PFSK-1 (cell line): ENCODE data around the gene PTPN23.

Experiments used
- FOXP2 ChIP-seq: optimal IDR thresholded peaks from 2 replicates; pipeline ENCODE3; 2011; ENCODE audit warnings: borderline replicate concordance, control low read depth, inconsistent platforms; ENCODE audit not compliant: insufficient read depth; ENCODE audit errors: extremely low read length, extremely low read depth
- POLR2AphosphoS5 ChIP-seq: IDR thresholded peaks from 2 replicates; pipeline ENCODE4 v1.6.1; 2012; ENCODE audit warnings: low read depth, mild to moderate bottlenecking, control low read depth, low read length, moderate library complexity
- SIN3A ChIP-seq: IDR thresholded peaks from 2 replicates; pipeline ENCODE4 v1.6.1; 2012; ENCODE audit warnings: mild to moderate bottlenecking, low read length, moderate library complexity, borderline replicate concordance; ENCODE audit not compliant: insufficient read depth
- TAF1 ChIP-seq: IDR thresholded peaks from 2 replicates; pipeline ENCODE4 v1.6.1; 2012; ENCODE audit warnings: low read length, control low read depth, borderline replicate concordance; ENCODE audit not compliant: insufficient read depth
- TF ChIP-seq, protein P1 (sequence below), 2 experiments: IDR thresholded peaks; 2 replicates each; pipeline versions ENCODE4 v1.6.1 to v1.8.0; 2011 to 2012; ENCODE audit warnings: low read depth in 2 of 2, low read length in 2 of 2, control low read depth in 1 of 2, inconsistent platforms in 1 of 2, mild to moderate bottlenecking in 1 of 2, moderate library complexity in 1 of 2; ENCODE audit not compliant: insufficient read depth in 1 of 2

The PTPN23 gene

DNA sequence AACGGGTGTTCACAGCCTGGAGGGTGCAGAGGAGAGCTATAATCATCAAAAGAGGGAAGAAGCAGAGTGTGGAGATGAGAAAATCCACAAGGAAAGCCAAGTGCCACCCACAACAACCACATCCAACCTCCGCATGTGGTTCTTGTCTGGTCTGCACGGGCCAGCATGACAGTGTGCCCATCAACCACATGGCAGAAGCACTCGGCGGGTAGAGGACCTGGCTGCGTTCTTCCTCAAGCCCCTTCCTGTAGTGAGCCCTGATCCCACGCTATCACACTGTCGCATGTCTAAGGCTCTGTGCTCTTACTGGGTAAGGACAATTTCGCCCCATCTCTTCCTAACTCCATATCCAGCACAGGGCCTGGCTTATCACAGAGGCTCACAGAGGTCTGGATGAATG, 41.9 kb downstream of the PTPN23 start:
- no peak for TF ChIP-seq FOXP2
- no peak for TF ChIP-seq SIN3A
- TF ChIP-seq TAF1, result no peak
- TF ChIP-seq, protein P1, sequence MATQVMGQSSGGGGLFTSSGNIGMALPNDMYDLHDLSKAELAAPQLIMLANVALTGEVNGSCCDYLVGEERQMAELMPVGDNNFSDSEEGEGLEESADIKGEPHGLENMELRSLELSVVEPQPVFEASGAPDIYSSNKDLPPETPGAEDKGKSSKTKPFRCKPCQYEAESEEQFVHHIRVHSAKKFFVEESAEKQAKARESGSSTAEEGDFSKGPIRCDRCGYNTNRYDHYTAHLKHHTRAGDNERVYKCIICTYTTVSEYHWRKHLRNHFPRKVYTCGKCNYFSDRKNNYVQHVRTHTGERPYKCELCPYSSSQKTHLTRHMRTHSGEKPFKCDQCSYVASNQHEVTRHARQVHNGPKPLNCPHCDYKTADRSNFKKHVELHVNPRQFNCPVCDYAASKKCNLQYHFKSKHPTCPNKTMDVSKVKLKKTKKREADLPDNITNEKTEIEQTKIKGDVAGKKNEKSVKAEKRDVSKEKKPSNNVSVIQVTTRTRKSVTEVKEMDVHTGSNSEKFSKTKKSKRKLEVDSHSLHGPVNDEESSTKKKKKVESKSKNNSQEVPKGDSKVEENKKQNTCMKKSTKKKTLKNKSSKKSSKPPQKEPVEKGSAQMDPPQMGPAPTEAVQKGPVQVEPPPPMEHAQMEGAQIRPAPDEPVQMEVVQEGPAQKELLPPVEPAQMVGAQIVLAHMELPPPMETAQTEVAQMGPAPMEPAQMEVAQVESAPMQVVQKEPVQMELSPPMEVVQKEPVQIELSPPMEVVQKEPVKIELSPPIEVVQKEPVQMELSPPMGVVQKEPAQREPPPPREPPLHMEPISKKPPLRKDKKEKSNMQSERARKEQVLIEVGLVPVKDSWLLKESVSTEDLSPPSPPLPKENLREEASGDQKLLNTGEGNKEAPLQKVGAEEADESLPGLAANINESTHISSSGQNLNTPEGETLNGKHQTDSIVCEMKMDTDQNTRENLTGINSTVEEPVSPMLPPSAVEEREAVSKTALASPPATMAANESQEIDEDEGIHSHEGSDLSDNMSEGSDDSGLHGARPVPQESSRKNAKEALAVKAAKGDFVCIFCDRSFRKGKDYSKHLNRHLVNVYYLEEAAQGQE (IDR thresholded peaks at IDR 0.05; ENCODE audit: insufficient read depth in 1 of 2, low read depth in 2 of 2, low read length in 2 of 2), result no peak
- no peak for TF ChIP-seq POLR2AphosphoS5

- TF ChIP-seq POLR2AphosphoS5 (no peak), SIN3A (no peak), TAF1 (no peak), FOXP2 (no peak)
- TF ChIP-seq, protein P1 (IDR thresholded peaks at IDR 0.05; ENCODE audit: insufficient read depth in 1 of 2, low read depth in 2 of 2, low read length in 2 of 2), result no peak
Measured at GRCh38 chr3:47423548-47424145, 42.8 kb downstream of the PTPN23 start.

DNA sequence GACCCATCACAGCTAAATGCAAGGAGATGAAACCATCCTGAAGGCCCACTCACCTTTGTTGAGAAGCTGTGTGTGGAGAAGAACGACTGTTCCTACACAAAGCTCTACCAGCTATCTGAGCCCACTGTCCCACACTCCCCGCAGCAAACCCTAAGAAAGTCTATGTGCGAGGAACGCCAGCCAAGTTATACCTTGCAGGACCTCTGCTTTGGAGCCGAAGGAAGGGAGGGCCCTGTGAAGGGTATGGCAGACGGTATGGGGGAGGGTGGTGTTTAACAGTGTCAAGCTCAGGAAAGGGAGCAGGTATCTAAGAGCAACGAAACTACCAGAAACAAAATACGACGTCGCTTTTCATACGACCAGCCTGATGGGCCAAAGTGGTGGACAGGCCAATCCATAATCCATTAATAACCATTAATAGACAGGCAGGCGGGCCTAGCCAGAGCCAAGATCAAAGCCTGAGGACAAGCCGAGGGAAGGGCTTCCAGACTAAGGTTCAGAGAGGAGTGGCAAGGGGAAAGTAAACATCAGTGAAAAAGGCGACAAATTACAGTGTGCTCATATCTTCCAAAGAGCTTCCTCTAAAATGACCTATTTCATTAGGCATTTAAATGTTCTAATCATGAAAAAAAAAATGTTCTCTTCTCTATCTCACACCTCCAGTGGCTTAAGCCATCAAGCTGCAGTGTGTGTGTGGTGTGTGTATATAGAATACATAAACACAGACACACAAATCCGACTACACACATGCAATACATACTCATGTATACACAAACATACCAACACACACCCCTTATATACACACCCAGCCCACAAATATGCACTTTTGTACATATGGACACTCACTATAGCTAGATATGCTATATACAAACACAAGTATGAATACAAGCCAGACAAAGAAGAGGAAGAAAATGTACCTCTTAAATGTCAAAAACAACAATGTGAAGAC, 43.9 kb downstream of the PTPN23 start:
- TF ChIP-seq FOXP2 (no peak), POLR2AphosphoS5 (no peak), SIN3A (no peak)
- TF ChIP-seq, protein P1 (IDR thresholded peaks at IDR 0.05; ENCODE audit: insufficient read depth in 1 of 2, low read depth in 2 of 2, low read length in 2 of 2), result no peak

DNA sequence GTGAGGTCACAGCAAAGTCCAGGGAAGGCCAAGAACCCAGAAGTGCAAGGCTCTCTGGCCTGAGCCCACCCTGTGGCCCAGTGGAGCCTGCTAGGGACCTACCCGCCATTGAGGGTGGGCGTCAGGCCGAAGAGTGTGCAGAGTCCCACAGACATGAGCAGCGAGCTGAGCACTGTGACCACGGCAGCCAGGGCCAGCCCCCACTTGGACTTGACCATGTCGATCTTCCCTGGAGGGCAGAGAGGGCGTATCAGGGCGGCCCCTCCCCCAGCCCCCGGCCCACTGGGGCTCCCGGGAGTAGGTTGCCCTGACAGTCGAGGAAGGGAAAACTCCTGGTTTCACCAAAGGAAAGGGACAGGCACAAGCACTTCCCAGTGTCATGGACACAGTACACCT, 44.6 kb downstream of the PTPN23 start:
- TF ChIP-seq FOXP2 (no peak), TAF1 (no peak), SIN3A (no peak), POLR2AphosphoS5 (no peak)
- TF ChIP-seq, protein P1 (IDR thresholded peaks at IDR 0.05; ENCODE audit: insufficient read depth in 1 of 2, low read depth in 2 of 2, low read length in 2 of 2), result no peak

GRCh38 chr3:47425959-47426358, 45.1 kb downstream of the PTPN23 start:
- TF ChIP-seq FOXP2, result no peak
- TF ChIP-seq POLR2AphosphoS5, result no peak
- TF ChIP-seq TAF1, result no peak
- TF ChIP-seq, protein P1 (IDR thresholded peaks at IDR 0.05; ENCODE audit: insufficient read depth in 1 of 2, low read depth in 2 of 2, low read length in 2 of 2), result no peak
- TF ChIP-seq SIN3A, result no peak
